NCI-H1417 treated with DMSO at 0.1 percent for 48 hours (cell line): ENCODE results near the gene ASB3.
"Not testable (repeated sequence)": the region's sequence is repeated elsewhere in the genome, so short reads cannot be mapped to it uniquely, and the experiment has no call there.

Experiments
- DNase-seq: peaks from one replicate; lab custom pipeline; 2025; lab: John Stamatoyannopoulos, UW

The ASB3 gene

DNA sequence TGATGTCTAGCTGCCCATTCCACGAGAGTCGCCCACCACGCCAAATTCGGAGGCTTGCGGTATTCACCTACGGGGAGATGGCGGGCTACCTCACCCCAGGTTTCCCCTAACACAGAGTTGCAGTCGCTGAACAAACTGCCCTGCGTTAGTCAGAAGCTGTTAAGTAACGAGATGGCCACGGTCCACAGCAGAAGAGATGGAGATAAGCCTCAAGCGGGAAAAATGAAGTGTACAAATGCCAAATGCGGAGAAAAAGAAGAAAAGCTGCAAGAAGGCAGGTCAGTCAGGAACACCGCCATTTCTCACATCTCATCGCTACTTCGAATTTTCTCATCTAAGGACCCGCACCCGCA is 425 bp downstream of the ASB3 start:
- no peak for DNase-seq

DNA sequence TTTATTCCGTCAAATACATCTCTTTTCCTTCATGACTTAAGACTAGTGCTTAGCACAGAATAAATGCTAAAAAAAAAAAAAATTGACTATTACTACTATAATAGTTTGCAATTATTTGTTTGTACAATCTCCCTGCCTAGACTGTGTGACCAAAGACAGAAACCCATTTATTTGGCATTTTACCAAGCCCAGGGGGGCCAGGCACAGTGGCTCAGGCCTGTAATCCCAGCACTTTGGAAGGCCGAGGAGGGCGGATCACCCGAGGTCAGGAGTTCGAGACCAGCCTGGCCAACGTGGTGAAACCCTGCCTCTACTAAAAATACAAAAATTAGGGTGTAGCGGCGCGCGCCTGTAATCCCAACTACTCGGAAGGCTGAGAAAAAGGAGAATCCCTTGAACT is 1.4 kb downstream of the ASB3 start:
- no peak for DNase-seq

DNA sequence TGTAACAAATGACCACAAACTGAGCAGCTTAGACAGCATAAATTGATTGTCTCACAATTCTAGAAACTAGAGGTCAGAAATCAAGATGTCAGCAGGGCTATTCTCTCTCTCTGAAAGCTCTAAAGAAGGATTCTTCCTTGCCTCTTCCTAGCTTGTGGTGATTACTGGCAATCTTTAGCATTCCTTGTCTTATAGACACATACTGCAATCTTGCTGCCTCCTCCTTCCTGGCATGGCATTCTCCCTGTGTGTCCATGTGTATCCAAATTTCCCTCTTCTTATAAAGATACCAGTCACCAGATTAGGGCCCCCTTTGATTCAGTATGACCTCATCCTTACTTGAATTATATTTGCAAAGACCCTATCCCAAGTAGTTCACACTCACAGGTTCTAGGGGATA is 2.3 kb downstream of the ASB3 start:
- DNase-seq = no peak

DNA sequence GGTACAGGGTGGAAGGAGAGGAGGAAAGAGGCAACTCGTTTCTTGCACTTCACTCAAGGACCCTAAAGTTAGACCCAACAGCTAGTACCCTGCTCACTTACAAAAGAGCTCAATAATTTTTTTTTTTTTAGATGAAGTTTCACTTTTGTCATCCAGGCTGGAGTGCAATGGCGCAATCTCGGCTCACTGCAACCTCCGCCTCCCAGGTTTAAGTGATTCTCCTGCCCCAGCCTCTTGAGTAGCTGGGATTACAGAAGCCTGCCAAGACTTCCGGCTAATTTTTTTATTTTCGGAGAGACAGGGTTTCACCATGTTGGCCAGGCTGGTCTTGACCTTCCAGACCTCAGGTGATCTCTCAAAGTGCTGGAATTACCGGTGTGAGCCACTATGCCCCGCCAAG is 4.1 kb downstream of the ASB3 start:
- no peak for DNase-seq

DNA sequence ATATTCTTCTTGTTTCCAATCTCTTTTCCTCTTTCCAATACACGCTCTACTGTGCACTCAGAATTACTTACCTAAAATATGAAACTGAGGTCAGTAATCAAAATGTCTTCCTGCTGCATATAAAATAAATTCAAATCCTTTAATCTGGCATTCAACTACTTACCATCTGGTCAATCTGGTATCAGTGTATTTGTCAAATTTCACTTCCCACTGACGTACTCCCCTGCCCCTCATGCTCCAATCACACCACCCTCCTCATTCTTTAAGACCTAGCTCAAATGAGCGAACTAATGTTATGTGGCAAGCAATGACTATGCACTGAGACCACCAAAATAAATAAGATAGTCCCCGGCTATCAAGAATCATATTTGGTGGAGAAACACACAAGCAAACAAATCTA is 6.7 kb downstream of the ASB3 start:
- no peak for DNase-seq

DNA sequence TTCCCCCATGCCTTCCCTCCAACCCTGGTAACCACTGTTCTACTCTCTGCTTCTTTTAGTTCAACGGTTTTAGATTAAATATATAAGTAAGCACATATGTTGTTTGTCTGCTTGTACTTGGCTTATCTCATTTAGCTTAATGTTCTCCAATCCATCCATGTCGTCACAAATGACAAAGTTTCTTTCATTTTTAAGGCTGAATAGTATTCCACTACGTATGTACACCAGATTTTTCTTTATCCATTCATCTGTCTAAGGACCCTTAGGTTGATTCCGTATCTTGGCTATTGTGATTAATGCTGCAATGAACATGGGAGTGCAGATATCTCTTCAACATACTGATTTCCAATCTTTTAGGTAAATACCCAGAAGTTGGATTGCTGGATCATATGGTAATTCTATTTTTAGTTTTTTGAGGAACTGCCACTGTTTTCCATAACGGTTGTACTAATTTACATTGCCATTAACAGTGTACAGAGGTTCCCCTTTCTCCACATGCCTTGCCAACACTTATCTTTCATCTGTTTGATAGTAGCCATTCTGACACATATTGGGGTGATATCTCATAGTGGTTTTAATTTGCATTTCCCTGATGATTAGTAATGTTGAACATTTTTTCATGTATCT is 8.1 kb downstream of the ASB3 start:
- no peak for DNase-seq

DNA sequence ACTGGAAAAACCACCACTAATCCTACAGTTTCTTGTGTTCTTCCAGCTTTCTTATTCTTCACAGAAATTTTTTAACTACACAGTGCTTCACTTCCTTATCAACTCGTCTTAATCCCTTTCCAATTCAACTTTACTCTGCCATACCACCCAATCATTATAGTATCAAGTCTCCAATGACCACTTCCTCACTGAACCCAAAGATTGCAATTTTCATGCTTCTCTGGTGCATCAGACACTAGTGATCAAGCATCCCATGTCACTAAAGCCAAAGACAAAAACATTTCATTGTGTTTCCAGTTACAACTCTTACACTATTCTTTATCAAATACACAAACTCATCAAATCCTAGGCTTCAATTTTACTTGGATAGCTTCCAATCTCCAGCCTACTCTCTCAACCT is 9.6 kb downstream of the ASB3 start:
- DNase-seq = no peak

DNA sequence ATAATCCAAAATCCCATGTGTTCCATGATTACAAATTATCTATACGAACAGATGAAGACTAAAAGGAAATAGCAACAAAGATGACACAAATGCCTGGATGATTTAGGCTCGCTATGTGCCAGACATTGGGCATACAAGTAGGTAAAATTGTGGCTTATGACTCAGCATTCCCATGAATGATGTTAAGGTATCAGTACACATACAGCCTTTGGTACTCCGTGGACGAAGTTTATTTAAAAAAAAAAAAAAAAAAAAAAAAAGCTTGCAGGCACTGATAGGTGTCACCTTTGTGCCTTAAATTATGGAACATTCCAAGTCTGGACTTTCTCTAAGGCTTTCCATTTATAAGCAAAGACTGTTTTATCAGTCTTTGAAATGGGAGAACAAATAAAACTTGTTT is 16.5 kb downstream of the ASB3 start:
- DNase-seq = no peak

DNA sequence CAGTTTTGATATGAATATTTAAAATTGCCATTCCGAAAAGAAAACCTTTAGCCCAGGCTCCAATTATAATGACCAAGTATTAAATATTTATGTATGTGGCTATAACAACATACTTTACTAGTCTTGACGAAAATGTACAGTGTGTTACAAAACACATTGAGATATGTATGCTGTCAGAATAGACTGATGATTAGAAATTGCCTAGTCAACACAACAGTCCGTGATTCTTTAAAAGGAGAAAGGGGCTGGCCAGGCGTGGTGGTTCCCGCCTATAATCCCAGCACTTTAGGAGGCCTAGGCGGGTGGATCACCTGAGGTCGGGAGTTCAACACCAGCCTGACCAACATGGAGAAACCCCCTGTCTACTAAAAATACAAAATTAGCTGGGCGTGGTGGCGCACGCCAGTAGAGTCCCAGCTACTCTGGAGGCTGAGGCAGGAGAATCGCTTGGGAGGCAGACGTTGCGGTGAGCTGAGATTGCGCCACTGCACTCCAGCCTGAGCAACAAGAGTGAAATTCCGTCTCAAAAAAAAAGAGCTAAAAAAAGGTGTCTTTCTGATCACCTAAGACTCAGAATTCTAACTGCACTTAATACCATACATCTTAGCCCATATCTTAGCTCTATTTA is 17.3 kb downstream of the ASB3 start:
- no peak for DNase-seq

DNA sequence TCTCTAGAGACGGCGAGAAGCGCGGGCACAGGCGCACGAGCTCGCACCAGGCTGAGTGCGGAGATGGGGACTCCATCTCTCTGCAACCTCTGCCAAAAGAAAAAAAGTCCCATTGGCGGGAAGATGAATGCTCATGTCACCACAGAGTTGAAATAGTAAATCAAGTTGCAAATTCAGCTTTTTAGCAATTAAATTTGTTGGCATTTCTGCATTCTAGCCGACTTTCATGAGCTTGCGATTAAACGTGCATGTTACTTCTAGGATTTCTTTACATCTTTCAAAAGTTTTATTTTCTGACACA is 18.6 kb downstream of the ASB3 start:
- no peak for DNase-seq

DNA sequence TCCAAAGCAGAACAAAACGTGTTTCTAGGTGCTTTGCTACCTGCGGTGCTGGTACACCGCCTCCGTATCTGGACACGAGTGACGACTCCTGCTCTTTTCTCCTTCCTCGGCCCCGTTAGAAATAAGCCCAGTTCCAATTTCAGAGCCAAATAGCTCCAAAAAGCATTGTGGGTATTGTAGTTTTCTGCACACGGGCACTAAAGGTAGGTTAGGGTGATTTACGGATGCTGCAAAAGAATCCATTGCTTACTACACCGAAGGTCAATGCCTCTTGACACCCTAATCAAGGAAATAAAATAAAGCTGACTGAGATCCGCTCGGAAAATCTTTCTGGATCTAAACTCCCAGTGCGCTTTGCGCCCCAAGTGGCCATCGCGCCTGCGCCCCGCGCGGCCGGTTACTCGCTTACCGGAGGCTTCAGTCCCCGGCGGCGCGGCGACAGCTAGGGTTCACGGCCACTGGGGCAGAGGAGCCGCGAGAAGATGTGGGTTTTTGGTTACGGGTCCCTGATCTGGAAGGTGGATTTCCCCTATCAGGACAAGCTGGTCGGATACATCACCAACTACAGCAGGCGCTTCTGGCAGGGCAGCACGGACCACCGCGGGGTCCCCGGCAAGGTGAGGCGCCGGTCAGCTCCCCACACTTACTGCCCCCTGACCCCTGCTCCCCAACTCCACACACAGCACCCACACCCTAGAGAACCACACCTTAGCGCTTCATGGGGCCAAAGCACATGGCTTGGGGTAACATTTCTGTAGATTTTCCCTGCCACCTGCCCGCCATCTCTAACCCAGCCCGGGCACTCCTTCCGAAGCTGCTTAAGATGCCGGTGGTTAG is 19.1 kb downstream of the ASB3 start, which contains the start of gene CHAC2:
CHAC2 (plus strand) TSS at position 400 of the 837 bp plus-strand sequence; CDS start at position 483, 83 bp downstream.
- peak; percentile 62 for DNase-seq

DNA sequence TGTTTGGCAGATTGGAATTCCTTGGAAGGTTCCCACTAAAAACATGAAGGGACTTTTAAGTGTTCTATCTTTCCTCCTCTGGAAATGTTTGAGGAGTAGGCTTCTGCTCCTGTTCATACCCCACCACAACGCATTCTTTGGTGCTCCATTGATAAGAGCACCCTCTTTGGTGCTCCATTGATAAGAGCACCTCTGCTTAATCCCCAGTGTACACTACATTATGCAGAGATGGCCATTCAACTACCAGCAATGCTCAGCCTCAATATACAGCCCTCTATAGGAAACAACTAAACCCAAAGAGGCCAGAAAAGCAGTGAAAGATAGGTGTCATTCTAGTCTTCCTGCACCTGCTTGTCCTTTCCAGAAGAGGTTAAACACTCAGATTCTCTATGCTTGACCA is 21.0 kb downstream of the ASB3 start:
- no peak for DNase-seq

DNA sequence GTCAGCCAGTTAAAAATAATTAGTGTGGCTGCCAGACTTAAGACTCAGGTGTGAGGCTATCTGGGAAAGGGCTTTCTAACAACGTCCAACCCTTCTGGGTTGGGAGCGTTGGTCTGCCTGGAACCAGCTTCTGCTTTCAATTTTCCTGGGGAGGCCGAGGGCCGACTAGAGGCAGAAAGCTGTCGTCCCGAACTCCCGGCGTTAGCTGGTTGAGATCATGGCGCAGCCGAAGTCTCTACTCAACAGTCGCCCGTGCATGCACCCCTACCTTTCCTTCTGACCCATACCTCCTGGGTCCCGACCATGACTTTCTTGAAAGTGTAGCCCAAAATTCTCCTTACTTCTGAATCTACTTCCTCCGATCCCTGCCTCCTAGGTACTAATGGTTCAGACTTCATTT is 29.5 kb downstream of the ASB3 start:
- not testable (repeated sequence) for DNase-seq

DNA sequence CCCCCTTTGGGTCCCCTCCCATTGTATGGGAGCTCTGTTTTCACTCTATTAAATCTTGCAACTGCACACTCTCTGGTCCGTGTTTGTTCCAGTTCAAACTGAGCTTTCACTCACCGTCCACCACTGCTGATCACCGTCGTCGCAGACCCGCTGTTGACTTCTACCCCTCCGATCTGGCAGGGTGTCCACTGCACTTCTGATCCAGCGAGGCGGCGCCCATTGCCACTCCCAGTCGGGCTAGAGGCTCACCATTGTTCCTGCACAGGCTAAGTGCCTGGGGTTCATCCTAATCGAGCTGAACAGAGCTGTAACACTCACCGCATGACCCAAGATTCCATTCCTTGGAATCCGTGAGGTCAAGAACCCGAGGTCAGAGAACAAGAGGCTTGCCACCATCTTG is 30.1 kb downstream of the ASB3 start:
- no peak for DNase-seq

DNA sequence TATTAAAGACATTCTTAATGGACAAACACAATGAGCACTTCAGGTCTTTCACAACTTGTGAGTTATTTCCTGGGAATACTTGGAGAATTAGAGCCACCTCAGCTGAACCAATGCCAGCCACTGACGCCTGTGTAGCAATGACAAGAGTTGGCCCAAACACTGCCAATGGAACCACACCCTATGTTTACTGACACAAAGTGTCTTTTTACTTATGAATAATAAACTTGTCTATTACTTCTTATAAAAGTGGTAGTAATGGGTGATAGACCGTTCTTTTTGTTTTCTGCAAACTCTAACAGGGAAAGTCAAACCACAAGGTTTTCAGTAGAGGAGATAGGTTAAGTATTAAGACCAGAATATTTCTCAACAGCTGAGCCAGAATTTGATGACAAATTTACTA is 31.6 kb downstream of the ASB3 start:
- DNase-seq = no peak

DNA sequence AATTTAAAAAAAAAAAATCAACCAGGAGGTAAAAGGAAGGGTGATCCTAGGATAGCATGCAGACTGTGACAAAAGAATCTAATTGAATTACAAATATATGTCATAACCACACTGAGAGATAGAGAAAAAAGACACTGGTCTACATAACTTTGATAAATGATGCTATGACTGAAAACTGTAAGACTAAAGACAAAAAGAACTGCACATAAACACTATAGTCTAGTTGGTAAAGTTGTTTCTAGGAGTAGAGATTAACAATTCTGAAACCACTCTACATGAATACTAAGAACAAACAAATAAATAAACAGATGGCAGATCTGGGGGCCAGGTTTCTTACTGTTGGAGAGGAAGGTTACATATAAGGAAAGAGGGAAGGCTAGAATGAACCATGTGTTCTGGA is 33.7 kb downstream of the ASB3 start:
- DNase-seq = no peak

DNA sequence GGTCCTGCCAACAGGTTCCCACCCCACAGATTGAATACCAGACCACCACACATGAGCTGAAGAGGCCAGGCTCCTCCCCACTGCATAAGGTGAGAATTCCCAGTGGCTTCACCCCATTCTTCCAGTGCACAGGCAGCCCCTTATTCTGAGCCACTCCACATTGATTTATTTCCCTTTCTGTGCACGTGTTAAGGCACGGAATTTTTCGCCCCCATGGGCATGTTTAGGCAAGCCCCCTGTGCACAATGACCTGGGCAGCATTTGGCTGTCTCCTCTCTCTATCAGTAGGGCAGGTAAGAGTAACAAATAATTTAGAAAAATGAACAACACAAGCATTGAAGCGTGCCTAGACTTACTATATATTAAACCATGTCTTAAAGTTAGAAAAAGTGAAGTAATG is 34.4 kb downstream of the ASB3 start:
- DNase-seq = no peak

DNA sequence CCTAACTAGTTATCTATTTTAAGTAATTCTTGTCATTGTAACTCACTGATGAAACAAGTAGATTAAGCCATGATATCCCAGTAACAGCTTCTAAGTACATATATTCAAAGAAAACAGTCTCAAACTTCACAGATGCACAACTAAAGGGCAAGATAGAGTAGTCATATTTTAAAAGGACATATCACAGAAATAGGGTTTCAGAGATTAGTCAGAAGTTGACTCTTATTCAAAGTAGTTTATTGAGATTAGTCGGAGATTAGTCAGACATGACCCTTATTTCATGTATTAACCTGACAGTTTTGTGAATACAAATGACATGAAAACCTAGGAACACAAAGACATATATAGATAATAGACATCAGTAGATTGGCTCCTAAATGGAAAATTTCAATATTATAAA is 35.0 kb downstream of the ASB3 start:
- DNase-seq = no peak

DNA sequence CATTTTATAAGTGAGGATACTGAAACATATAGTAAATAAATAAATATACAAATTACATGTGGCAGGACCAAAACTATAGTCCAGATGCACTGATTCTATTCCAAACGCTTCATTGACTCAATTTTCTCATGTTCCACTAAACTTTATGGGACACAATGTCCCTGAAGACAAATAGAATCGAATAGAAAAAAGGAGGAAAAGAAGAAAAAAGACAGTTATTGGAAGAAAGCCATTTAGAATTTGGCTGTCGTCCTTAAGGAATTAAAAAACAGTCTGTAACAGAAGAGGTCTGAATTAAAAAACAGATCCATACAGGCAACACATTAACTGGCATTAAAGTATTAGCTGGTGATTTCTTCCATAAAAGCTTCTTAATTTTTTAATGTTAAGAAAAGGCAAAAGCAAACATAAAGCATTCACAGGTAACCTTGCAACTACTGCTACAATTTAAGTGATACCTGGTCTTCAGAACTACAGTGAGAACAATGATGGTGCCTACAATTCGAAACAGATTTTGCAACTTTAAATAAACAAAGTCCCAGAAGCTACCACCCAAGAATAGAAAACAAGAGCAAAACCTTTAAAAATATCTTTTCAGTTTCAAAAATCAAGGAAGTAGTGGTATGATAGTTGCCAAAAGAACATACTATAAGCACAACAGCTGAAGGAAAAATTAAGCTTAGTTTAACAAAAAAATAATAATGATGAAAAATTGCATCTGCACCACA is 36.5 kb downstream of the ASB3 start:
- DNase-seq = no peak

DNA sequence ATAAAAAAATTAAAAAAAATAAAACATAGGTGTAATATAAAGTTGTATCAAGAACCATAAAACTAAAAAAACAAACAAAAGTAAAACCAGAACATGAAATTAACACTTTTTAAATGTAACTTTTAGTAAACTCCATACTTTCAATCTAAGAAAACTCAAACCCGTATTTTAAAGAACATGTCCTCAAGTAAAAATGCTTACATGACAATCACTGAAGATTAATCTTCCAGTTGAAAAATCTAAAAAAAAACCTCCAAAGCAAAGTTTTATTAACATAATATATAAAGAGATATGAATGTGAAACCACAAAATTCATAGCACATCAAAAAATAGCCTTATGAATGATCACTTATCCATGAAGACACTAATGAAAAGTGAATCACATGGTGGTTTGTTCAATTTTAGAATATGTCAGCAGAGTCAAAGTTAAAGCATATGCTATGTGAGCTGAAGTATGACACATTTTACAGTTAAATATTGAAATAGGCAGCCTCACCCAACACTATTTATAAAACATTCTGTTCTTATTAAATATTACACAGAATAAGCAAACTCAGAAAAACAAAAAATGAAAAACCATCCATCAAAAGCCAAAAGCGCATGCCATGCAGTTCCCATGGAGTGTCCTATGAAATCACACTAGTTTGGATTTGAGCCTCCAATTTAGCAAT is 42.2 kb downstream of the ASB3 start:
- DNase-seq = no peak

DNA sequence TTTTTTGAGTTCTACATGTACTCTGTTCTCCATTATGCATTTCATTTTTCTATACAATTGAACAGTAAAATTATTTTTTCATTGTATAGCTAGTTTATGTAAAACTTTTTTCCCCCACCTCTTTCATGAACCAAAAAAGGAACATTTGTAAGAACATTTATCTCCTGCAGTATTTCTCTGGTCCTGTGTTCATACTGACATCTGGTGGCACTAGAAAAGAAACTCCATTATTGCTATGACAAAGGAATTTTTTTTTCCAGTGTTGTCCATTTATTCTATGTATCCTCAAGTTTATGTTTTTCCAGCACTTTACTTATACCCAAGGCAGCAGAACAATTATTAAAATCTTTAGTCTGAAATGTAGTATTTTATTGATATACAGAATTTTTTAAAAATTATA is 46.6 kb downstream of the ASB3 start:
- DNase-seq = no peak

DNA sequence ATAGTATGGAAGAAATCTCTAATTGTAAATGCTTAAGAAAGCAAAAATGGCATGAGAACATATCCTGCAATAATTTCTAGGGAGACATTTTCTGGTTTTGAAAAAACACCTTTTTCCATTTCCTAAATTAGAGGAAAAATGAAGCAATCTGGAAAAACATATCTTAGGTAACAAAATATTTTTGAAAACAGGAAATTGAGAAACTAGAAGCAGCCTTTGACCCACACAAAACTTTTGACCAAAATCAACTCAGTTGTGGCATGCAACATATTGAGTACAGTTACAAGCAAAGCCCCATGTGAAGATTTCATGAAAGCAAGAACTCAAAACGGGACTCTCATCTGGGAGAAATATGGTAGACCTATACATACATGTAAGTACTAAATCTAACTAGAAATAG is 47.7 kb downstream of the ASB3 start:
- no peak for DNase-seq
